GM12878 (cell line): Measurements from ENCODE around the gene CIRBP.

ENCODE experiments used
- CREM ChIP-seq: IDR thresholded peaks from 2 replicates; pipeline ENCODE4 v1.6.1; 2014; ENCODE audit warnings: antibody characterized with exemption, low read depth
- GABPA ChIP-seq: IDR thresholded peaks from 2 replicates; pipeline ENCODE4 v1.6.1; 2014; ENCODE audit warnings: antibody characterized with exemption, low read depth, mild to moderate bottlenecking, inconsistent platforms
- IKZF1 ChIP-seq: fragments of 450-650 bp; conservative IDR thresholded peaks from 2 replicates; pipeline ENCODE4 v1.6.1; 2017; ENCODE audit warnings: antibody characterized with exemption, mild to moderate bottlenecking
- JUND ChIP-seq: IDR thresholded peaks from 2 replicates; pipeline ENCODE4 v1.6.1; 2012; ENCODE audit warnings: low read depth, mild to moderate bottlenecking, low read length, improper control_type of control experiment, moderate library complexity
- NBN ChIP-seq: fragments of 450-650 bp; IDR thresholded peaks from 2 replicates; pipeline ENCODE4 v1.6.1; 2016
- POLR2A ChIP-seq: IDR thresholded peaks from 2 replicates; pipeline ENCODE4 v1.6.1; 2011; ENCODE audit warnings: low read depth, mild to moderate bottlenecking, low read length
- RAD21 ChIP-seq: IDR thresholded peaks from 2 replicates; pipeline ENCODE4 v1.6.1; 2011; ENCODE audit warnings: mild to moderate bottlenecking, low read depth, low read length, moderate library complexity; ENCODE audit not compliant: insufficient read depth
- STAT1 ChIP-seq: fragments of 450-650 bp; conservative IDR thresholded peaks from 2 replicates; pipeline ENCODE4 v1.6.1; 2014; ENCODE audit warnings: antibody characterized with exemption, mild to moderate bottlenecking
- ZNF24 ChIP-seq: fragments of 450-650 bp; IDR thresholded peaks from 2 replicates; pipeline ENCODE4 v1.6.1; 2017; ENCODE audit warnings: antibody characterized with exemption, mild to moderate bottlenecking
- TF ChIP-seq, protein P1 (sequence below): IDR thresholded peaks from 2 replicates; pipeline ENCODE4 v1.6.1; 2012; ENCODE audit warnings: low read depth, low read length, improper control_type of control experiment
- TF ChIP-seq, protein P2 (sequence below): IDR thresholded peaks from 2 replicates; pipeline ENCODE4 v1.6.1; 2011; ENCODE audit warnings: low read depth, low read length, improper control_type of control experiment, borderline replicate concordance
- TF ChIP-seq, protein P3 (sequence below): fragments of 150-350 bp; IDR thresholded peaks from 2 replicates; pipeline ENCODE4 v1.6.1; 2014; ENCODE audit warnings: mild to moderate bottlenecking, low read depth, low read length
- TF ChIP-seq, protein P4 (sequence below): IDR thresholded peaks from 2 replicates; pipeline ENCODE4 v1.6.1; 2012; ENCODE audit warnings: mild to moderate bottlenecking, low read depth, low read length
- TF ChIP-seq, protein P5 (sequence below), 3 experiments: IDR thresholded peaks in 2 of 3; conservative IDR thresholded peaks in 1 of 3; 2 replicates each; pipeline ENCODE4 v1.5.1; 2011; ENCODE audit warnings: low read depth in 3 of 3, low read length in 3 of 3, mild to moderate bottlenecking in 3 of 3, control low read depth in 2 of 3, moderate library complexity in 2 of 3, inconsistent platforms in 1 of 3, mixed read lengths in 1 of 3; ENCODE audit not compliant: control insufficient read depth in 2 of 3, insufficient read depth in 1 of 3; ENCODE audit errors: extremely low read depth in 1 of 3

DNA sequence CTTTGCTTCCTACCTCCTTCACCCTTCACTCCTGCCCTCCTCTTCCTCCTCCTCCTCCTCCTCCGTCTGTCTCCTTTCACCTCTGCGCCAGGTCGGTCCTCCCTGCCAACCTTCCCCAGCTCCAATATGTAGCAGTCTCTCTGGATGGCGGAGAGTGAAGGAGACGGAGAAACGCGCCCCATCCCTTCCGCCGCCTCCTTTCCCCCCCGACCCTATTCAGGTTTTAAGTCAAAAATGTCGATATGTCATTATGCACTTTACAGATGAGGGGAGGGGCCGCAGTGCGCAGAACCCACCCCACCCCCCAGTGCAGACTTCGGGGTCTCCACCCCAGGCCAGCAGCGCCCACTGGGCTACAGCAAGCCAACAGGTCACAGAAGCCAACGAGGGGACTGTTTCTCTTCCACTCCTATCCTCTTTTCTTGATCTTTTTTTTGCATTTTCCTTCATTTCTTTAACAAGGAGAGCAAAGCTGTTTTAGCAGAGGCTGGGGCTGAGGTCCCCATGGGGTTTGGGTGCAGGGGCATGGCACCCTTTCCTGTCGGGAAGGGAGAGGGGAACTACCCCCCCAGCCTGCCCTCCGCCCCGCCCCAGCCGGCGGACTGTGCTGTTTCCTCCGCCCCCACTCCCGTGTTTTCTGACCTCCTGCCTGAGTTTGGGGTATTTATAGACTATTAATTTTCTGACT is 11.5 kb upstream of the CIRBP start:
- TF ChIP-seq, protein P1, sequence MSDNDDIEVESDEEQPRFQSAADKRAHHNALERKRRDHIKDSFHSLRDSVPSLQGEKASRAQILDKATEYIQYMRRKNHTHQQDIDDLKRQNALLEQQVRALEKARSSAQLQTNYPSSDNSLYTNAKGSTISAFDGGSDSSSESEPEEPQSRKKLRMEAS, result no peak
- TF ChIP-seq, protein P2, sequence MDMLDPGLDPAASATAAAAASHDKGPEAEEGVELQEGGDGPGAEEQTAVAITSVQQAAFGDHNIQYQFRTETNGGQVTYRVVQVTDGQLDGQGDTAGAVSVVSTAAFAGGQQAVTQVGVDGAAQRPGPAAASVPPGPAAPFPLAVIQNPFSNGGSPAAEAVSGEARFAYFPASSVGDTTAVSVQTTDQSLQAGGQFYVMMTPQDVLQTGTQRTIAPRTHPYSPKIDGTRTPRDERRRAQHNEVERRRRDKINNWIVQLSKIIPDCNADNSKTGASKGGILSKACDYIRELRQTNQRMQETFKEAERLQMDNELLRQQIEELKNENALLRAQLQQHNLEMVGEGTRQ, result no peak
- TF ChIP-seq GABPA (no peak), RAD21 (no peak), STAT1 (no peak), CREM (no peak), JUND (no peak), POLR2A (no peak), IKZF1 (no peak), ZNF24 (no peak), NBN (no peak)
- TF ChIP-seq, protein P3, sequence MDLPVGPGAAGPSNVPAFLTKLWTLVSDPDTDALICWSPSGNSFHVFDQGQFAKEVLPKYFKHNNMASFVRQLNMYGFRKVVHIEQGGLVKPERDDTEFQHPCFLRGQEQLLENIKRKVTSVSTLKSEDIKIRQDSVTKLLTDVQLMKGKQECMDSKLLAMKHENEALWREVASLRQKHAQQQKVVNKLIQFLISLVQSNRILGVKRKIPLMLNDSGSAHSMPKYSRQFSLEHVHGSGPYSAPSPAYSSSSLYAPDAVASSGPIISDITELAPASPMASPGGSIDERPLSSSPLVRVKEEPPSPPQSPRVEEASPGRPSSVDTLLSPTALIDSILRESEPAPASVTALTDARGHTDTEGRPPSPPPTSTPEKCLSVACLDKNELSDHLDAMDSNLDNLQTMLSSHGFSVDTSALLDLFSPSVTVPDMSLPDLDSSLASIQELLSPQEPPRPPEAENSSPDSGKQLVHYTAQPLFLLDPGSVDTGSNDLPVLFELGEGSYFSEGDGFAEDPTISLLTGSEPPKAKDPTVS, result no peak
- TF ChIP-seq, protein P4, sequence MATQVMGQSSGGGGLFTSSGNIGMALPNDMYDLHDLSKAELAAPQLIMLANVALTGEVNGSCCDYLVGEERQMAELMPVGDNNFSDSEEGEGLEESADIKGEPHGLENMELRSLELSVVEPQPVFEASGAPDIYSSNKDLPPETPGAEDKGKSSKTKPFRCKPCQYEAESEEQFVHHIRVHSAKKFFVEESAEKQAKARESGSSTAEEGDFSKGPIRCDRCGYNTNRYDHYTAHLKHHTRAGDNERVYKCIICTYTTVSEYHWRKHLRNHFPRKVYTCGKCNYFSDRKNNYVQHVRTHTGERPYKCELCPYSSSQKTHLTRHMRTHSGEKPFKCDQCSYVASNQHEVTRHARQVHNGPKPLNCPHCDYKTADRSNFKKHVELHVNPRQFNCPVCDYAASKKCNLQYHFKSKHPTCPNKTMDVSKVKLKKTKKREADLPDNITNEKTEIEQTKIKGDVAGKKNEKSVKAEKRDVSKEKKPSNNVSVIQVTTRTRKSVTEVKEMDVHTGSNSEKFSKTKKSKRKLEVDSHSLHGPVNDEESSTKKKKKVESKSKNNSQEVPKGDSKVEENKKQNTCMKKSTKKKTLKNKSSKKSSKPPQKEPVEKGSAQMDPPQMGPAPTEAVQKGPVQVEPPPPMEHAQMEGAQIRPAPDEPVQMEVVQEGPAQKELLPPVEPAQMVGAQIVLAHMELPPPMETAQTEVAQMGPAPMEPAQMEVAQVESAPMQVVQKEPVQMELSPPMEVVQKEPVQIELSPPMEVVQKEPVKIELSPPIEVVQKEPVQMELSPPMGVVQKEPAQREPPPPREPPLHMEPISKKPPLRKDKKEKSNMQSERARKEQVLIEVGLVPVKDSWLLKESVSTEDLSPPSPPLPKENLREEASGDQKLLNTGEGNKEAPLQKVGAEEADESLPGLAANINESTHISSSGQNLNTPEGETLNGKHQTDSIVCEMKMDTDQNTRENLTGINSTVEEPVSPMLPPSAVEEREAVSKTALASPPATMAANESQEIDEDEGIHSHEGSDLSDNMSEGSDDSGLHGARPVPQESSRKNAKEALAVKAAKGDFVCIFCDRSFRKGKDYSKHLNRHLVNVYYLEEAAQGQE, result no peak
- TF ChIP-seq, protein P5, sequence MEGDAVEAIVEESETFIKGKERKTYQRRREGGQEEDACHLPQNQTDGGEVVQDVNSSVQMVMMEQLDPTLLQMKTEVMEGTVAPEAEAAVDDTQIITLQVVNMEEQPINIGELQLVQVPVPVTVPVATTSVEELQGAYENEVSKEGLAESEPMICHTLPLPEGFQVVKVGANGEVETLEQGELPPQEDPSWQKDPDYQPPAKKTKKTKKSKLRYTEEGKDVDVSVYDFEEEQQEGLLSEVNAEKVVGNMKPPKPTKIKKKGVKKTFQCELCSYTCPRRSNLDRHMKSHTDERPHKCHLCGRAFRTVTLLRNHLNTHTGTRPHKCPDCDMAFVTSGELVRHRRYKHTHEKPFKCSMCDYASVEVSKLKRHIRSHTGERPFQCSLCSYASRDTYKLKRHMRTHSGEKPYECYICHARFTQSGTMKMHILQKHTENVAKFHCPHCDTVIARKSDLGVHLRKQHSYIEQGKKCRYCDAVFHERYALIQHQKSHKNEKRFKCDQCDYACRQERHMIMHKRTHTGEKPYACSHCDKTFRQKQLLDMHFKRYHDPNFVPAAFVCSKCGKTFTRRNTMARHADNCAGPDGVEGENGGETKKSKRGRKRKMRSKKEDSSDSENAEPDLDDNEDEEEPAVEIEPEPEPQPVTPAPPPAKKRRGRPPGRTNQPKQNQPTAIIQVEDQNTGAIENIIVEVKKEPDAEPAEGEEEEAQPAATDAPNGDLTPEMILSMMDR (IDR thresholded peaks at IDR 0.05 in 2 of 3, conservative IDR thresholded peaks at IDR 0.05 in 1 of 3; ENCODE audit: control insufficient read depth in 2 of 3, extremely low read depth in 1 of 3, insufficient read depth in 1 of 3, low read depth in 3 of 3, low read length in 3 of 3), result no peak
